Astrocyte (in vitro differentiated cells and primary cell): ENCODE data around the gene ANKRD61.

Experiments
- CTCF ChIP-seq: IDR thresholded peaks from 2 replicates; pipeline ENCODE4 v1.5.1; 2011; ENCODE audit warnings: low read depth, mild to moderate bottlenecking, inconsistent platforms, low read length, moderate library complexity; ENCODE audit not compliant: insufficient read depth
- EZH2 ChIP-seq: IDR thresholded peaks from 2 replicates; pipeline ENCODE4 v1.6.1; 2012; ENCODE audit warnings: mild to moderate bottlenecking, low read length, inconsistent platforms; ENCODE audit not compliant: insufficient read depth

- TF ChIP-seq CTCF: no peak
- no peak for TF ChIP-seq EZH2
Measured at GRCh38 chr7:6032641-6033040, 1.5 kb downstream of the ANKRD61 start.
